OCI-LY7 (cell line): ENCODE data around the gene TICRR. TPM values are rescaled to one million over a fixed set of nuclear protein-coding genes. Genes with fewer than 3 reads are reported as not detected.

Experiments
- BruUV-seq: library from RNA; stranded (reverse); fragments of 400-500 nt; replicated peaks from 2 replicates; lab custom pipeline; 2021; lab: Mats Ljungman, UMichigan
- CTCF ChIA-PET: fragments of 300-600 bp; sonication (Branson Sonifier 250); formaldehyde crosslinking; loops from one replicate; lab custom pipeline; 2022; ENCODE audit warnings: antibody characterized with exemption; ENCODE audit not compliant: unreplicated experiment; lab: Charles Lee
- POLR2A ChIA-PET: fragments of 300-600 bp; sonication (Branson Sonifier 250); formaldehyde crosslinking; loops from one replicate; lab custom pipeline; 2022; ENCODE audit warnings: antibody characterized with exemption; lab: Charles Lee
- DNase-seq: peaks from one replicate; pipeline ENCODE4 v3.0.0-alpha.2; 2015; ENCODE audit warnings: low spot score
- H2AFZ ChIP-seq: fragments of 200-600 bp; sonication (generic), shearing (Covaris generic); 2 replicates; pipeline ENCODE4 v1.6.1; 2014; ENCODE audit warnings: mild to moderate bottlenecking, antibody characterized with exemption, low read length, moderate library complexity
- H3K27ac ChIP-seq: fragments of 200-600 bp; sonication (generic); 2 replicates; pipeline ENCODE4 v1.5.1; 2014; ENCODE audit warnings: mixed run types, low read depth, mild to moderate bottlenecking, moderate library complexity, low read length, inconsistent platforms; ENCODE audit not compliant: poor library complexity, severe bottlenecking
- H3K36me3 ChIP-seq: fragments of 200-600 bp; sonication (generic); 2 replicates; pipeline ENCODE4 v1.6.1; 2014; ENCODE audit warnings: mild to moderate bottlenecking, antibody characterized with exemption, low read length, moderate library complexity, mixed read lengths; ENCODE audit not compliant: insufficient read depth
- H3K4me1 ChIP-seq: fragments of 200-600 bp; sonication (generic); 2 replicates; pipeline ENCODE4 v1.5.1; 2014; ENCODE audit warnings: mild to moderate bottlenecking, low read length; ENCODE audit not compliant: insufficient read depth, poor library complexity, severe bottlenecking
- H3K4me2 ChIP-seq: fragments of 200-600 bp; sonication (generic); 2 replicates; pipeline ENCODE4 v1.6.1; 2014; ENCODE audit warnings: mild to moderate bottlenecking, low read length
- H3K4me3 ChIP-seq: fragments of 200-600 bp; sonication (generic); 2 replicates; pipeline ENCODE4 v1.5.1; 2014; ENCODE audit warnings: mild to moderate bottlenecking, low read depth, low read length; ENCODE audit not compliant: poor library complexity, severe bottlenecking
- H3K79me2 ChIP-seq: fragments of 200-600 bp; sonication (generic); 2 replicates; pipeline ENCODE4 v1.6.1; 2016; ENCODE audit warnings: low read depth, mild to moderate bottlenecking, low read length, moderate library complexity, mixed read lengths; ENCODE audit not compliant: insufficient read depth
- H3K9me2 ChIP-seq: fragments of 200-600 bp; sonication (generic); 2 replicates; pipeline ENCODE4 v1.6.1; 2016; ENCODE audit warnings: mild to moderate bottlenecking, low read length, mixed read lengths; ENCODE audit not compliant: insufficient read depth
- H3K9me3 ChIP-seq: fragments of 200-600 bp; sonication (generic); 2 replicates; pipeline ENCODE4 v1.6.1; 2014; ENCODE audit warnings: mild to moderate bottlenecking, mixed run types, low read length, mixed read lengths
- H4K20me1 ChIP-seq: fragments of 200-600 bp; sonication (generic); 2 replicates; pipeline ENCODE4 v1.6.1; 2014; ENCODE audit warnings: mild to moderate bottlenecking, antibody characterized with exemption, low read length, moderate library complexity, mixed read lengths; ENCODE audit not compliant: insufficient read depth
- EZH2phosphoT487 ChIP-seq: fragments of 200-600 bp; sonication (generic); IDR thresholded peaks from 2 replicates; pipeline ENCODE4 v1.6.1; 2018; ENCODE audit warnings: low read depth, borderline replicate concordance, mild to moderate bottlenecking, mixed run types, antibody characterized with exemption, low read length, moderate library complexity, mixed read lengths
- intact Hi-C: fragments of 100-400 bp; cut with micrococcal nuclease; formaldehyde crosslinking; loops from one replicate; pipeline ENCODE4 v1.10.0; 2022; ENCODE audit not compliant: unreplicated experiment
- total RNA-seq, 2 experiments: library from RNA; depleted of rRNA in 1 of 2; stranded (reverse); fragments of >200 nt in 1 of 2; shearing (Covaris generic) in 1 of 2; gene quantifications; 2 replicates each; pipeline ENCODE4 v1.2.3, GENCODE V29; 2014 to 2022
- TF ChIP-seq, protein P1 (sequence below): fragments of 200-600 bp; sonication (generic); conservative IDR thresholded peaks from 2 replicates; pipeline ENCODE4 v1.5.1; 2014; ENCODE audit warnings: mild to moderate bottlenecking, antibody characterized with exemption, low read length, moderate library complexity, mixed read lengths

TICRR gene
- total RNA-seq, 2 experiments from 2014 or later: 25.9 to 44.4 TPM

DNA sequence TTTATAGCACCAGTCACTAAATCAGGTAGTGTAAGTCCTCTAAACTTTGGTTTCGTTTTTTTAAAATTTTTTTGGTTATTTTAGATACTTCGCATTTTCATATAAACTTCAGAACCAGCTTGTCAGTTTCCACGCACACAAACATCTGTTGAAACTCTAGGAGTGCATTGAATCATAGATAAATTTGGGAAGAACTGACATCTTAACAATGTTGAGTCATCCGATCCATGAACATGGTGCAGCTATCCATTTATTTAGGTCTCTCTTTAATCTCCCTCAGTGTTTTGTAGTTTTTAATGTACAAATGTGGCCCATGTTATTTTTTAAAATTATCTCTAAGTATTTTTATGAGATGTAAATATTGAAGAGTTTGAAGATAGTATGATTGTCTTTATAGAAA is 17.7 kb downstream of the TICRR start:
- CTCF ChIA-PET: no interaction called here
- H2AFZ ChIP-seq: no peak overlapping the region
- no peak overlapping the region for H3K4me2 ChIP-seq
- H3K27ac ChIP-seq: no peak overlapping the region
- POLR2A ChIA-PET: interaction anchor here (0.5 to 1.1 kb wide), 3 partner anchors 17 to 578 kb away, joined by 4 read pairs; partner anchors contain the start of gene TICRR
- DNase-seq: no peak
- no peaks in the 10 kb centered on the region for H3K4me1 ChIP-seq
- TF ChIP-seq, protein P1, sequence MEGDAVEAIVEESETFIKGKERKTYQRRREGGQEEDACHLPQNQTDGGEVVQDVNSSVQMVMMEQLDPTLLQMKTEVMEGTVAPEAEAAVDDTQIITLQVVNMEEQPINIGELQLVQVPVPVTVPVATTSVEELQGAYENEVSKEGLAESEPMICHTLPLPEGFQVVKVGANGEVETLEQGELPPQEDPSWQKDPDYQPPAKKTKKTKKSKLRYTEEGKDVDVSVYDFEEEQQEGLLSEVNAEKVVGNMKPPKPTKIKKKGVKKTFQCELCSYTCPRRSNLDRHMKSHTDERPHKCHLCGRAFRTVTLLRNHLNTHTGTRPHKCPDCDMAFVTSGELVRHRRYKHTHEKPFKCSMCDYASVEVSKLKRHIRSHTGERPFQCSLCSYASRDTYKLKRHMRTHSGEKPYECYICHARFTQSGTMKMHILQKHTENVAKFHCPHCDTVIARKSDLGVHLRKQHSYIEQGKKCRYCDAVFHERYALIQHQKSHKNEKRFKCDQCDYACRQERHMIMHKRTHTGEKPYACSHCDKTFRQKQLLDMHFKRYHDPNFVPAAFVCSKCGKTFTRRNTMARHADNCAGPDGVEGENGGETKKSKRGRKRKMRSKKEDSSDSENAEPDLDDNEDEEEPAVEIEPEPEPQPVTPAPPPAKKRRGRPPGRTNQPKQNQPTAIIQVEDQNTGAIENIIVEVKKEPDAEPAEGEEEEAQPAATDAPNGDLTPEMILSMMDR: no peak
- TF ChIP-seq EZH2phosphoT487: no peak
- H3K9me3 ChIP-seq: no peaks in the 10 kb centered on the region
- no TSS peak for BruUV-seq
- no peaks in the 10 kb centered on the region for H3K9me2 ChIP-seq
- no peak overlapping the region for H3K4me3 ChIP-seq
- peaks cover 93% of the 10 kb centered on the region for H3K36me3 ChIP-seq
- no peaks in the 10 kb centered on the region for H3K79me2 ChIP-seq
- intact Hi-C loops: no loop called here
- no peaks in the 10 kb centered on the region for H4K20me1 ChIP-seq

DNA sequence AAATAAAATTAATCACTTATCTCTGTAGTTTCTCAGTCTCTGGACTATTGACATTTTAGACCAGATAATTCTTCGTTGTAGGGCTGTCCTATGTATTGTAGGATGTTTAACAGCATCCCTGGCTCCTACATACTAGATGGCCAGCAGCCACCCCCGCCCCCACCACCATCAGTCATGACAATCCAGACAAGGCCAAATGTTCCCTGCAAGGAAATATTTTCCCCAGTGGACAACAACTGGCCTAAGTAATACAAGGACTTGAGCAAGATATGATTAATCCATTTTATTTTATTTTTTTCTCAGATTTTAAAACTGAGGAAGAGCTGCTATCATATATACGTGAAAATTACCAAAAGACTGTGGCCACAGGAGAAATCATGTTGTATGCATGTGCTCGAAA is 23.8 kb downstream of the TICRR start:
- BruUV-seq: no TSS peak
- peaks cover 98% of the 10 kb centered on the region for H3K36me3 ChIP-seq
- H3K4me1 ChIP-seq: no peaks in the 10 kb centered on the region
- H3K9me2 ChIP-seq: no peaks in the 10 kb centered on the region
- H4K20me1 ChIP-seq: no peaks in the 10 kb centered on the region
- no peak overlapping the region for H3K4me3 ChIP-seq
- H3K4me2 ChIP-seq: no peak overlapping the region
- intact Hi-C loops: no loop called here
- H3K79me2 ChIP-seq: no peaks in the 10 kb centered on the region
- H2AFZ ChIP-seq: no peak overlapping the region
- no peak for DNase-seq
- H3K27ac ChIP-seq: no peak overlapping the region
- CTCF ChIA-PET: no interaction called here
- POLR2A ChIA-PET: no interaction called here
- H3K9me3 ChIP-seq: no peaks in the 10 kb centered on the region
- no peak for TF ChIP-seq EZH2phosphoT487
- TF ChIP-seq, protein P1: no peak

DNA sequence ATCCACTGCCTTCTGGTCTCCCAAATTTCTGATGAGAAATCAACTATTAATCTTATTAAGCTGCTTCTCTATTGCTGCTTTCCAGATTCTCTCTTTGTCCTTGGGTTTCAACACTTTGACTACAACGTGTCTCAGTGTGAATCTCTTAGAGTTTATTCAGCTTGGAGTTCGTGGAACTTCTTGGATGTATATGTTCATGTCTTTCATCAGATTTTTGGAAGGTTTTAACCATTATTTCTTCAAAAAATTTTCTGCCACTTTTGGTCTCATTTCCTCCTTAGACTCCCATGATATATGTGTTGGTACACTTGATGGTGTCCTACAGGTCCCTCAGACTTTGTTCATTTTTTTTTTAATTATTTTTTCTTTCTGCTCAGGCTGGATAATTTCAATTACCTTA is 36.0 kb downstream of the TICRR start:
- H3K9me3 ChIP-seq: peaks cover 9% of the 10 kb centered on the region; the same call in 1 of the 2 replicates
- H3K9me2 ChIP-seq: no peaks in the 10 kb centered on the region
- no peak for DNase-seq
- H3K79me2 ChIP-seq: no peaks in the 10 kb centered on the region
- H3K36me3 ChIP-seq: peaks cover 98% of the 10 kb centered on the region
- no peak overlapping the region for H3K4me2 ChIP-seq
- intact Hi-C loops: loop anchor here (10.0 kb wide), 1 partner anchor 347 kb away; no protein-coding TSS in a partner anchor
- ChIA-PET CTCF (no interaction called here), POLR2A (interaction anchor here (0.7 to 1.1 kb wide), 3 partner anchors 9 to 18 kb away, joined by 3 to 4 read pairs (median 3); no protein-coding TSS in a partner anchor)
- no TSS peak for BruUV-seq
- no peak overlapping the region for H2AFZ ChIP-seq
- H3K27ac ChIP-seq: no peak overlapping the region
- no peaks in the 10 kb centered on the region for H4K20me1 ChIP-seq
- no peak for TF ChIP-seq EZH2phosphoT487
- TF ChIP-seq, protein P1: no peak
- no peak overlapping the region for H3K4me3 ChIP-seq
- no peaks in the 10 kb centered on the region for H3K4me1 ChIP-seq
